HG03025 (cell line): Measurements from ENCODE around the gene TBC1D22A.

ENCODE experiments used
- ATAC-seq: cut with Tn5 transposase; IDR thresholded peaks from one replicate; pipeline ENCODE4 v1.9.1; 2021; ENCODE audit warnings: mild to moderate bottlenecking, moderate library complexity; ENCODE audit not compliant: unreplicated experiment, low FRiP score

Gene TBC1D22A

GRCh38 chr22:47017245-47017644 is 254.8 kb downstream of the TBC1D22A start:
- no peak for ATAC-seq

GRCh38 chr22:47018010-47018910 is 255.8 kb downstream of the TBC1D22A start:
- no peak for ATAC-seq

DNA sequence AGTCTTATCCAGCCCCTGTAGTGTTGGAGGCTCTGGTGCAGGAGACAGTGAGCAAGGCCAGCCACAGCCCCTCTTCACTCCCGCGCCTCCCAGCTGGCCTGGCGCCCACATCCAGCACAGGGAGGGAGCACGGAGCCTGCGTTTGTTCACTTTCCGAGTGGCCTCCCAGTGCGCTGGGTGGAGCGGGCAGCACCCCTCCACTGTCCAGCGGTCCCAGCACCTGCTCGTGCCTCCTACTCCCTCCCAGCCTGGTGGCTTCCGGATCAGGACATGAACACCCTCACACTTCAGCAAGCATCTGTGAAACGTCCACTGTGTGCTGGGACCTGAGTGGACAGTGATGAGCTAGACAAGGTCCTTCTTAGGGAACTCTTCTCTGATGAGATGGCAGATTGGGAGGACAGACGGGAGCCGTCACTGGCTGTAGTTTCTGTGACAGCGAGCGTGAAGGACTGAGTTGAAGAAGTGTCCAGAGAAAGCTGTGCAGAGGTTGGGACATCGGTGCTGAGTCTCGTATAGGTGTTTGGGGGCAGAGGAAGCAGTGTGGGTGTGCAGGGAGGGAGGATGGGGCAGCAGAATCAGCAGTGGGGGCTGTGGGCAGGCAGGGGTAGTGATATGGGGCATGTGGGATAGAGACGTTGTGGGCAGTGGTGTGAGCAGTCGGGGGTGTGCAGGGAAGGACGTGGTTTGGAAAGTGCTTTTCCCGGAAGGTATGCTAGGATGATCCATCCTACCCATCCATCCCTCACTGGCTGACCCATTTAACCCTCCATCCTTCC is 256.8 kb downstream of the TBC1D22A start:
- ATAC-seq, result no peak

DNA sequence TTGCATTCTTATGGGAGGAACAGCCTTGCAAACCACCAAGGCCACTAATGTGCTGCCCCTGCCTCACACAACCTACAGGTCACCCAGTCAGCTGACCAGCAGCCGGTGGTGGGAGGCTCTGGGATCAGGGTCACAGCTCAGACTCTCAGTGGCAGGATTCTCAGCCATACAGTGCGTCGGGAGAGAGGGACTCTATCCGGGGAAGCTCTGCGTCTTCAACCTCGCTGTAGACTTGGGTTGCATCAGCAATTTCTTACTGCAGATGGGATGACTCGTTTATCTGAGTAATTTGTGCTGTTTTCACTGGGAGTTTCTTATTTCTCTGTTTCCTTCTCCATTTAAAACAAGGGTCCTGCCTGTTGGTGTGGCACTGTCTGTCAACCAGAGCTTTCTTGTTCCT is 257.7 kb downstream of the TBC1D22A start:
- ATAC-seq, result no peak

DNA sequence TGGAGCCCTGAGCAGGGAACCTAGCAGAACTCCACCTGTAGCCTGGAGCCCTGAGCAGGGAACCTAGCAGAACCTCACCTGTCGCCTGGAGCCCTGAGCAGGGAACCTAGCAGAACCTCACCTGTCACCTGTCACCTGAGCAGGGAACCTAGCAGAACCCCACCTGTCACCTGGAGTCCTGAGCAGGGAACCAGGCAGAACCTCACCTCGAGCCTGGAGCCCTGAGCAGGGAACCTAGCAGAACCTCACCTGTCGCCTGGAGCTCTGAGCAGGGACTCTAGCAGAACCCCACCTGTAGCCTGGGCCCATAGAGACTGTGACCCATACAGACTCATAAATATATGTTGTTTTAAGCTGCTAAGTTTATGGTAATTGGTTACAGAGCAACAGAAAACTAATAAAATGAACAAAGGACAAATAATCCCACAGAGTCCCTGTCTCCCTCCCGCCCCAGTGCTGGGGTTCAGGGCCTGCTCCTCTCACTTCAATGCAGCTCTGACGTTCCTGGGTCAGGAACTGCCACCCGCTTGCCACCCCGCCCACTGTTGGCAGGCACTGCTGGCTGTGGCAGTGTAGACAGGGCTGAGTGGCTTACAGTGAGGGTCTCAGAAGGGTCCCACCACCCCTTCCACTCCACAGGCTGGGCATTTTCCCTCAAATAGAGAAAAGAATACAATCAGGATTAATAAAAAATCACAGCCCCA is 259.1 kb downstream of the TBC1D22A start:
- no peak for ATAC-seq

- no peak for ATAC-seq
Observed at GRCh38 chr22:47022075-47022473, 259.6 kb downstream of the TBC1D22A start.

DNA sequence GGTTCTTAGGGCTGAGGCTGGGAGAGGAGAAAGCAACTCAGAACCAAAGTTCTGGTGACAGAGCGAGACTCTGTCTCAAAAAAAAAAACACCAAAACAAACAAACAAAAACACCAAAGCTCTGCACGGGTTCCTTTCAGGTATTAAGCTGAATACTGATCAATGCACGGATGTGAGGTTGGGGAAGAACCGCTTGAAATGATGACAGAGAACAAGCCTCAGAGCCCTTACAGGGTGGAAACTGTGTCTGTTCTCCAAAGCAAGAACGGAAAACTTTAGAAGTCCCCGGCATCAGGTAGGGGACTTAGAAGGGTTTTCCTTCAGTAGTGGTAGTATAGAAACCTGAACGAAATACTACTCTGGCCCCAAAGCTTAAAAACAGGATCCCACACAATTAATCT is 260.0 kb downstream of the TBC1D22A start:
- no peak for ATAC-seq

GRCh38 chr22:47023871-47024270 is 261.4 kb downstream of the TBC1D22A start:
- no peak for ATAC-seq

- no peak for ATAC-seq
Observed at GRCh38 chr22:47027766-47028165, 265.3 kb downstream of the TBC1D22A start.

DNA sequence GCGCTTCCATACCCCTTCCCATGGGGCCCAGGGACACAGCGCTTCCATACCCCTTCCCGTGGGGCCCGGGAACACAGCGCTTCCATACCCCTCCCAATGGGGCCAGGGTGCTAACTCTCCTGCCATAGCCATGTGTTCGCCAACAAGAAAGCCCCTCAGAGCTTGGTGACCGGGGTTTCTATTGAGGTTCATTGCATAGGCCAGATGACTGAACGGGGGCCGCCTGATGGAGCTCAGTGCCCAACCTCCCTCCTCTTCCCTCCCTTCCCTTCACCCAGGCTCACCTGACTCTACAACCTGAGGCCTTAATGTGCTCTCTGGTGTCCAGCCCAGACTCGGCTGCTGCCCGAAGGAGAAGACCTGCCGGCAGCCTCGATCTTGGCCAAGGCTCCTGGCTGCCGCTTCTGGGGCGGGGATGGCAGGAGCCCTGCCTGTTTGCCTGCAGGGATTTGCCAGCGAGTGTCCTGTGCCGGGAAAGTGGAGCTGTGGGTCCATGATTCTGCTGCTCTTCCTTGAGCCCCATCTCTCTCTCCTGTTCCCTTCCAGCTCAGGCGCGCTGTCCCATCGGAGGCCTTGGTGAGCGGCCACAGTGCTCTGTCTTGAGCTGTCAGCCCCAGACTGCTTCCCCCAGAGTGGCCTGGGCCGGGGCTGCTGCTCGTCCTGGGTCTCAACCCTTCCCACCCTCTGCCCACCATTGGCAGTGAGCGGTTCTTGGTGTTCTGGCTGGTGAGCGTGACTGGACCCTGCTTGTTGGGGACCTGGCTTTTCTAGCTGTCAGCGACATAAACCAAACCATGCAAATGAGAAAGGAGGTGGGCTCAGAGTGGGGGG is 267.0 kb downstream of the TBC1D22A start:
- ATAC-seq, result no peak

- no peak for ATAC-seq
Observed at GRCh38 chr22:47030143-47030661, 267.8 kb downstream of the TBC1D22A start.

- no peak for ATAC-seq
Observed at GRCh38 chr22:47030881-47031627, 268.6 kb downstream of the TBC1D22A start.

DNA sequence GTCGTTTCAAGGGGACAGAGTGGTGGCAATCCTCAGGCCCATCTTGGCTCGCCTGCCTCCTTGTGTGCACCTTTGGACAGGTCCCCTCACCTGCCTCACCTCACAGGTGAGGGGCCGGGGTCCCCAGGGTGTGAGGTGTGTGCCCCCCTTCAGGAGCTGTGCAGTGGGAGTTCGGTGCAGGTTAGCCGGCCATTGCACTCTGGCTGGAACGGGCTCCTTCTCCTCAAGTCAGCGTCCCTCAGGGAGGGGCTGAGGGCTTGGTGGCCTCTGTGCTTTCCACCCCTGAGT is 269.1 kb downstream of the TBC1D22A start:
- ATAC-seq, result no peak

GRCh38 chr22:47032091-47032943 is 269.9 kb downstream of the TBC1D22A start:
- no peak for ATAC-seq

- ATAC-seq, result no peak
Observed at GRCh38 chr22:47032956-47033647, 270.7 kb downstream of the TBC1D22A start.

DNA sequence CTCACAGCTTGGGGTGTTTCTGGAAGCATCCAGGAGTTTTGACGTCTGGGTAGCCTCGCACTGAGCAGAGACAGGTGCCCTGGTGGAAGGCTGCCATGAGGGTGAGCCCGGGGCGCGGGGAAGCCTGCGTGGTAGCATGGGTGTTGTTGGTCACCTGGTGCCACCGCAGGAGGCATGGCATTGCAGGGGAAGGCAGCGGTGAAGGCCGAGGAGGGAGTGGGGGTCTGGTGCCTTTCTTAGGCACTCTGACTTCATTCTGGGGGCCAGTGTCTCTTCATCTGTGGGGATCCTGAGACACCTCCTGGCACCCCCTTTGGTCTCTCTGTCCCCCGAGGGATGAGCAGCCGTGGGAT is 271.2 kb downstream of the TBC1D22A start:
- ATAC-seq, result no peak

GRCh38 chr22:47034076-47034808 is 271.8 kb downstream of the TBC1D22A start:
- ATAC-seq, result no peak
